SK-N-MC (cell line): ENCODE data around the gene CST3.

Experiments
- DNase-seq: peaks from one replicate; pipeline ENCODE4 v3.0.0-alpha.2; 2011; ENCODE audit warnings: low read depth, low spot score
- H3K27ac ChIP-seq: fragments of 200-600 bp; sonication (generic); 2 replicates; pipeline ENCODE4 v1.5.1; 2016; ENCODE audit warnings: mixed run types
- H3K36me3 ChIP-seq: fragments of 200-600 bp; sonication (generic); 2 replicates; pipeline ENCODE4 v1.6.1; 2017; ENCODE audit warnings: antibody characterized with exemption, low read length, mixed read lengths; ENCODE audit not compliant: insufficient read depth
- H3K4me3 ChIP-seq: fragments of 200-600 bp; sonication (generic); 2 replicates; pipeline ENCODE4 v1.5.1; 2016
- H3K9ac ChIP-seq: fragments of 200-600 bp; sonication (generic); 2 replicates; pipeline ENCODE4 v1.8.0; 2017; ENCODE audit warnings: mixed run types, mixed read lengths; ENCODE audit not compliant: insufficient read length
- H3K9me3 ChIP-seq: fragments of 200-600 bp; sonication (generic); 2 replicates; pipeline ENCODE4 v1.6.1; 2017; ENCODE audit warnings: low read depth, mild to moderate bottlenecking, antibody characterized with exemption, low read length, moderate library complexity, mixed read lengths
- EZH2 ChIP-seq: fragments of 200-600 bp; sonication (generic); IDR thresholded peaks from one replicate; pipeline ENCODE4 v1.6.1; 2017; ENCODE audit warnings: antibody characterized with exemption
- FOXP2 ChIP-seq: optimal IDR thresholded peaks from 2 replicates; pipeline ENCODE3; 2011; ENCODE audit warnings: mild to moderate bottlenecking, moderate library complexity; ENCODE audit not compliant: insufficient read depth; ENCODE audit errors: extremely low read length, control extremely low read depth
- POLR2AphosphoS5 ChIP-seq: IDR thresholded peaks from 2 replicates; pipeline ENCODE4 v1.6.1; 2012; ENCODE audit warnings: mild to moderate bottlenecking, low read depth, low read length, borderline replicate concordance

CST3 gene

GRCh38 chr20:23631226-23631822, 6.4 kb downstream of the CST3 start:
- no peak overlapping the region for H3K27ac ChIP-seq
- TF ChIP-seq FOXP2 = no peak
- no peak overlapping the region for H3K9ac ChIP-seq
- no peaks in the 10 kb centered on the region for H3K36me3 ChIP-seq
- no peak overlapping the region for H3K4me3 ChIP-seq
- DNase-seq = no peak
- H3K9me3 ChIP-seq = no peaks in the 10 kb centered on the region

- DNase-seq = no peak
- Histone ChIP-seq H3K36me3 (no peaks in the 10 kb centered on the region), H3K4me3 (no peak overlapping the region), H3K27ac (no peak overlapping the region), H3K9me3 (no peaks in the 10 kb centered on the region), H3K9ac (no peak overlapping the region)
- TF ChIP-seq EZH2 (no peak), FOXP2 (no peak), POLR2AphosphoS5 (no peak)
Measured at GRCh38 chr20:23630392-23630849, 7.3 kb downstream of the CST3 start.

- no peak for DNase-seq
- Histone ChIP-seq H3K4me3 (no peak overlapping the region), H3K27ac (no peak overlapping the region), H3K9ac (no peak overlapping the region), H3K36me3 (no peaks in the 10 kb centered on the region), H3K9me3 (no peaks in the 10 kb centered on the region)
- TF ChIP-seq POLR2AphosphoS5 (no peak), FOXP2 (no peak), EZH2 (no peak)
Measured at GRCh38 chr20:23629542-23630391, 8.0 kb downstream of the CST3 start.

- no peak for DNase-seq
- no peak for TF ChIP-seq FOXP2
- no peak for TF ChIP-seq EZH2
- TF ChIP-seq POLR2AphosphoS5 = no peak
Measured at GRCh38 chr20:23629017-23629541, 8.7 kb downstream of the CST3 start.

GRCh38 chr20:23628402-23629016, 9.2 kb downstream of the CST3 start:
- H3K9me3 ChIP-seq = no peaks in the 10 kb centered on the region
- no peaks in the 10 kb centered on the region for H3K36me3 ChIP-seq
- no peak overlapping the region for H3K27ac ChIP-seq
- no peak for TF ChIP-seq POLR2AphosphoS5
- no peak for TF ChIP-seq EZH2
- TF ChIP-seq FOXP2 = no peak
- DNase-seq = no peak
- H3K4me3 ChIP-seq = no peak overlapping the region
- no peak overlapping the region for H3K9ac ChIP-seq

More at GRCh38 chr20:23629017-23629541, 8.7 kb downstream of the CST3 start:
- Histone ChIP-seq H3K9me3 (no peaks in the 10 kb centered on the region), H3K4me3 (no peak overlapping the region), H3K9ac (no peak overlapping the region), H3K36me3 (no peaks in the 10 kb centered on the region), H3K27ac (no peak overlapping the region)

GRCh38 chr20:23627501-23627900, 10.3 kb downstream of the CST3 start:
- no peak for TF ChIP-seq EZH2
- TF ChIP-seq POLR2AphosphoS5 = no peak
- TF ChIP-seq FOXP2 = no peak
- Histone ChIP-seq H3K9me3 (no peaks in the 10 kb centered on the region), H3K4me3 (no peak overlapping the region), H3K36me3 (no peaks in the 10 kb centered on the region), H3K27ac (no peak overlapping the region), H3K9ac (no peak overlapping the region)
- no peak for DNase-seq

- no peak for DNase-seq
- Histone ChIP-seq H3K27ac (no peak overlapping the region), H3K9ac (no peak overlapping the region), H3K9me3 (no peaks in the 10 kb centered on the region), H3K4me3 (no peak overlapping the region), H3K36me3 (no peaks in the 10 kb centered on the region)
- TF ChIP-seq POLR2AphosphoS5 (no peak), FOXP2 (no peak), EZH2 (no peak)
Measured at GRCh38 chr20:23626040-23626620, 11.6 kb downstream of the CST3 start.

- Histone ChIP-seq H3K9me3 (no peaks in the 10 kb centered on the region), H3K4me3 (no peak overlapping the region), H3K27ac (no peak overlapping the region), H3K36me3 (no peaks in the 10 kb centered on the region), H3K9ac (no peak overlapping the region)
- no peak for DNase-seq
- TF ChIP-seq FOXP2 (no peak), EZH2 (no peak), POLR2AphosphoS5 (no peak)
Measured at GRCh38 chr20:23625236-23625964, 12.4 kb downstream of the CST3 start.
